ENCODE measurements around the gene KCNJ12.
"Not testable (repeated sequence)": the region's sequence is repeated elsewhere in the genome, so short reads cannot be mapped to it uniquely, and the experiment has no call there.

Gene KCNJ12

GRCh38 chr17:21408766-21409300 is 32.7 kb downstream of the KCNJ12 start:
- DNase-seq = not testable (repeated sequence)

- not testable (repeated sequence) for DNase-seq
Measured at GRCh38 chr17:21409388-21409787, 33.2 kb downstream of the KCNJ12 start.

GRCh38 chr17:21409971-21410370 is 33.8 kb downstream of the KCNJ12 start:
- DNase-seq = not testable (repeated sequence)

GRCh38 chr17:21410371-21410770 is 34.2 kb downstream of the KCNJ12 start:
- not testable (repeated sequence) for DNase-seq

DNA sequence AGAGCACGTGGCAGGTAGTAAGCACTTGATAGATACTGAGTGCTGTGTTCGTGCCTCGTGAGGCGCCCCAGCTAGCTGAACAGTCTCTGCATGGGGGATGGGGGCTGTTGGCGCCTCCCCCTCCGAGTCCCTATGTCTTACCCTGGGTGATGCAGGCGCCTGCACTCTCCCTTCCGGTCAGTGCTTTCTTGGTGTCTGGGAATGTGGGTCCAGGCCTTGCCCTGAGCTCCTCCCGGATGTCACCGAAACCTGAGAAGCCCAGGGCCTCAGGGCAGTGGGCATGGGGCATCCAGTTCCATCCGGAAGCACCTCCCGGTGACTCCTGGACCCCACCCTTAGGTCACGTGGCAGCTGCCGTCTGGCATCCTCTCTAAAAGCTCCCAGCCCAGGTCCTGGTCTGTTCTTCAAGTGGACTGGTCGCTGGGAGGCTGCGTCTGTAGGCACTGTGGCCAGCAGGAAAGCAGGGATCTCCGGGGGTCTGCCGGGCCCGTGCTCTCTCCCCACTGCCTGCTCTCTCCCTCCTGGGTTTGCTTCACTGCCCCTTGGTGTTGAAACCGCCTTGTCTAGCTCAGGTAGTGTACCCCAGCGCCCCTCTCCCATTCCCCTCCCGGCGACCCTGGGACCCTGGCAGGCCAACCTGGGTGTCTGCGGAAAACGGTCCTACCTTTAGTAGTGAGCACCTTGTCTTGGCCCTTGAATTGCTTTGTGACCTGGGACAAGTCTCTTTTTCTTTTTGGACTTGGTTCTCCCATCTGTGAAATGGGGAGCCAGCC is 34.9 kb downstream of the KCNJ12 start:
- not testable (repeated sequence) for DNase-seq

GRCh38 chr17:21411679-21412205 is 35.6 kb downstream of the KCNJ12 start:
- not testable (repeated sequence) for DNase-seq

- not testable (repeated sequence) for DNase-seq
Measured at GRCh38 chr17:21412207-21412681, 36.1 kb downstream of the KCNJ12 start.

- DNase-seq = not testable (repeated sequence)
Measured at GRCh38 chr17:21413570-21414279, 37.6 kb downstream of the KCNJ12 start.

- not testable (repeated sequence) for DNase-seq
Measured at GRCh38 chr17:21414616-21415015, 38.5 kb downstream of the KCNJ12 start.

- not testable (repeated sequence) for DNase-seq
Measured at GRCh38 chr17:21415166-21415990, 39.2 kb downstream of the KCNJ12 start.

- not testable (repeated sequence) for DNase-seq
Measured at GRCh38 chr17:21416471-21416981, 40.4 kb downstream of the KCNJ12 start.

- not testable (repeated sequence) for DNase-seq
Measured at GRCh38 chr17:21417349-21417748, 41.2 kb downstream of the KCNJ12 start.

DNA sequence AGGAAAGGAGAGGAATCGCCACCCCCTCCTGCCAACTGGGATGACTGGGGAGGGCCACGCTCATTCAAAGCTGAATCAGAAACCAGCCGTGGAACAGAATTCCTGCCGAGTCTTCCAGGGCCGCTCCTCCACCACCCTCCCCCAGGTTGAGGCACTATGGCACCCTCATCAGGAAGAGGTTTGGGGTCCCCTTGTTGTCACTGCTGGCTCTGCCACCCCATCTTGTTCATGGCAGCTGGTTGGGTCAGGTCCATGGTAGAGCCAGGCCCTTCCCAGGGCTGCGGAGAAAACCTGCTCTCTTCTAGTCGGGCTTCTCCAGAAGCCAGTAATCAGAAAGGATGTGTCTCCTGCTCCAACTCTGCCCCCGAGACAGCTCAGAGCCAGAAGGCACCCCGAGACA is 41.8 kb downstream of the KCNJ12 start:
- DNase-seq = no peak

DNA sequence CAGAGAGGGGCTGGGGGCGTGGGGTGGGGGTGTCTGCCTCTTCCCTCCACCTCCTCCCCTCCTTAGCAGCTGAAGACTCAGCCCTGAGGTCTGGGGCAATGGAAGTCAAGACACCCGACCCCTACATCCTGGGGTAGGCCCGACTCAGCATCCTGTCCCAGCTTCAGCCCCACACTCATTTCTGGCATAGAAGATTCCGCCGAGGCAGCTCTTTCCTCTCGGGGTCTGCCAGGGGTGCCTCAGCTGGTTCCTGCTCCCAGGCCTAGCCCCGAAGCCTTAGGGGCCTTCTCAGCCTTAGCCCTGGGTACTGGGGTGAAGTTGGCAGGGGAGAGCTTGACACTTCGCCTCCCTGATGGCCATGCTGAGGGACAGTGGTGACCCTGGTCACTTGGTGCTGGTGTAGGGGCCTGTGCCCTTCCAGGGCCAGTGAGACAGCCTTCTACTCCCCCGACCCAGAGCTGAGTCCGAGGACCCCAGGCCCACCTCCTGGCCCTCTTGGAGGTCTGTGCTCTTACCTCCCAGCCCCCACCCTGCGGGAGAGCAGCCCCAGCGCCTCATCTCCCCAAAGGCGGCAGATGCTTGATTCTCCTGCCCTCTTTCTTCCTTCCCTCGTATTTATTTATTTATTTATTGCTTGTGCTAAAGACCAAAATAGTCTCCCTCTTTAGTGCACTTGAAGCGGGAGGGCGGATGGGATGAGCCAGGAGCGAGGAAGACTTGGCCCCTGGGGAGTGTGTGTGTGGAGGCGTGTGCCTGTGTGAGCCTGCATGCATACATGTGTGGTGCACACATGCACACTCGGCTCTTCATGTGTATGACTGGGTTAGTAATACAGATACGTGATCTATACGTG is 42.5 kb downstream of the KCNJ12 start:
- no peak for DNase-seq

DNA sequence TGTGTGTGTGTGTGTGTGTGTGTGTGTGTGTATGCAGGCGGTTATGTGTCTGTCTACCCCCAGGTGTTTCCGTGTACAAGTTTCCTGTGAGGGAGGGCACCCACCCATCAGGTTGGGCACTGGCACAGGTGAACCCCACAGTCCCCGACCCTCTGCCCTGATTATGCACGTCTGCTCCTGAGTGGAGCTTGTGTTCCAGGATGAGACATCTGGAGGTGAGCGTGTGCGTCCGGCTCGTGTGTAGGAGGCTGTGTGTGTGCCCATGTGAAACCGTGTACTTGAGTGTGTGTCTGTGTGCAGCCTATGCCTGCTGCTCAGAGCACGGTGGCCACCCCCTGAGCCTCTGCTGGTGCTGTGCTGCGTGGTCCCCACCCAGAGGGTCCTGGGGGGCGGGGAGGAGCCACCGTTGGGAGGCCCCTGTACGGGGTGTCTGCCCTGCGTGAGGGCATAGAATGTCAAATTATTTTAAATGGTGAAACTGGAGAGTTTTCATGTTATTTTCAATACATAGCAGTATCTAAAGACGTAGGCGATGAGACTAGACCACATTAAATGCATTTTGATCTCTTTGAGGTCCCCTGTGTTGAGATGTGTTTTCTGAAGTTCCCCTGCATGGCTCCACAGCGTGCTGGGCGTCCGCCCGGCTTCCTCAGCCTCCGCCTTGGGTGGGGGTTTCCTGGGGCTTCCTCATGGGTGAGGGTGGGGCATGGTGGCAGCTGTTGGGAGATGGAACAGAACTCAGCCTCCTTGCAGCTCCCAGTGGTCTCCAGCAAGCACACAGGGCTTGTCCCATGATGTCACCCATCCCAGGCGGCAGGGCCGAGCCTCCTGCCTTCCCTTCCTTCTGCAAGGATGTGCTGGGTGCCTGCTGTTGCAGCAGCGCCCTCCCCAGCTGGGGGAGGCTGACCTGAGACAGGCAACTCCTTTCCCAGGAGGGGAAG is 43.4 kb downstream of the KCNJ12 start:
- DNase-seq = no peak

- DNase-seq = not testable (repeated sequence)
Measured at GRCh38 chr17:21420503-21421090, 44.4 kb downstream of the KCNJ12 start.

- DNase-seq = not testable (repeated sequence)
Measured at GRCh38 chr17:21421421-21422310, 45.5 kb downstream of the KCNJ12 start.

Measured in inflammatory macrophage (primary cell).